Panc1 (cell line): Measurements from ENCODE around the gene GAL. TPM values are rescaled to one million over a fixed set of nuclear protein-coding genes. Genes with fewer than 3 reads are reported as not detected.

ENCODE experiments used
- ATAC-seq: fragments of 200-7000 bp; cut with Tn5 transposase; 2 replicates; pipeline ENCODE4 v1.9.1; 2020; ENCODE audit warnings: mild to moderate bottlenecking, moderate library complexity
- BruUV-seq: library from RNA; stranded (reverse); fragments of 400-500 nt; replicated peaks from 2 replicates; lab custom pipeline; 2021; lab: Mats Ljungman, UMichigan
- CTCF ChIA-PET: fragments of 300-600 bp; sonication (Branson Sonifier 250); formaldehyde crosslinking; loops from one replicate; lab custom pipeline; 2022; ENCODE audit warnings: antibody characterized with exemption; lab: Charles Lee
- POLR2A ChIA-PET: fragments of 300-600 bp; sonication (Branson Sonifier 250); formaldehyde crosslinking; loops from one replicate; lab custom pipeline; 2022; ENCODE audit warnings: antibody characterized with exemption; lab: Charles Lee
- DNase-seq: peaks from one replicate; pipeline ENCODE4 v3.0.0-alpha.2; 2010; ENCODE audit warnings: low read depth, low spot score
- H3K27ac ChIP-seq: 2 replicates; pipeline ENCODE4 v1.5.1; 2011; ENCODE audit warnings: mild to moderate bottlenecking, low read length, inconsistent platforms
- H3K27me3 ChIP-seq: fragments of 200-500 bp; sonication (Bioruptor generic); 2 replicates; pipeline ENCODE4 v1.6.0; 2014; ENCODE audit warnings: low read length, inconsistent platforms; ENCODE audit not compliant: control insufficient read depth, insufficient read depth
- H3K36me3 ChIP-seq: fragments of 200-500 bp; sonication (Bioruptor generic); 2 replicates; pipeline ENCODE4 v1.5.1; 2014; ENCODE audit warnings: inconsistent platforms, mild to moderate bottlenecking, low read length, moderate library complexity; ENCODE audit not compliant: control insufficient read depth, insufficient read depth
- H3K4me1 ChIP-seq: 2 replicates; pipeline ENCODE4 v1.5.1; 2011; ENCODE audit warnings: inconsistent platforms, mild to moderate bottlenecking, low read length, moderate library complexity; ENCODE audit not compliant: control insufficient read depth, insufficient read depth
- H3K4me3 ChIP-seq, 2 experiments: 2 replicates each; pipeline ENCODE4 v1.5.1; 2011 to 2012; ENCODE audit warnings: low read depth in 2 of 2, low read length in 2 of 2, mild to moderate bottlenecking in 2 of 2, inconsistent platforms in 1 of 2, moderate library complexity in 1 of 2
- H3K9me3 ChIP-seq: fragments of 200-500 bp; sonication (Bioruptor generic); 2 replicates; pipeline ENCODE4 v1.5.1; 2014; ENCODE audit warnings: low read depth, mild to moderate bottlenecking, inconsistent platforms, low read length, moderate library complexity; ENCODE audit not compliant: control insufficient read depth, insufficient read depth
- POLR2AphosphoS5 ChIP-seq: IDR thresholded peaks from 2 replicates; pipeline ENCODE4 v1.6.1; 2012; ENCODE audit warnings: mild to moderate bottlenecking, low read depth, low read length, moderate library complexity
- SIN3A ChIP-seq: IDR thresholded peaks from 2 replicates; pipeline ENCODE4 v1.6.1; 2012; ENCODE audit warnings: low read depth, mild to moderate bottlenecking, low read length, moderate library complexity, borderline replicate concordance; ENCODE audit not compliant: insufficient read depth
- TCF7L2 ChIP-seq: IDR thresholded peaks from 2 replicates; pipeline ENCODE4 v1.6.1; 2011; ENCODE audit warnings: mild to moderate bottlenecking, low read depth, low read length, inconsistent platforms
- in situ Hi-C: cut with HindIII; loops from 2 replicates; pipeline ENCODE4 v1.10.0; 2016; ENCODE audit warnings: low sequenced_read_pairs, low pct_unique_long_range_greater_than_20kb
- intact Hi-C: fragments of 100-400 bp; cut with micrococcal nuclease; formaldehyde crosslinking; loops from one replicate; pipeline ENCODE4 v1.10.0; 2022; ENCODE audit not compliant: unreplicated experiment
- total RNA-seq: library from RNA; stranded (reverse); gene quantifications from one replicate; pipeline ENCODE4 v1.2.1, GENCODE V29; 2021; ENCODE audit not compliant: unreplicated experiment
- TF ChIP-seq, protein P1 (sequence below), 2 experiments: IDR thresholded peaks; 2 replicates each; pipeline ENCODE4 v1.6.1; 2011 to 2012; ENCODE audit warnings: low read depth in 2 of 2, control low read depth in 1 of 2, low read length in 1 of 2, mild to moderate bottlenecking in 1 of 2, moderate library complexity in 1 of 2; ENCODE audit not compliant: insufficient read depth in 1 of 2
- TF ChIP-seq, protein P2 (sequence below): fragments of 450-650 bp; IDR thresholded peaks from 2 replicates; pipeline ENCODE4 v1.5.1; 2017; ENCODE audit warnings: mild to moderate bottlenecking

Gene GAL
- total RNA-seq, 1 experiment from 2014 or later = 16.5 TPM

DNA sequence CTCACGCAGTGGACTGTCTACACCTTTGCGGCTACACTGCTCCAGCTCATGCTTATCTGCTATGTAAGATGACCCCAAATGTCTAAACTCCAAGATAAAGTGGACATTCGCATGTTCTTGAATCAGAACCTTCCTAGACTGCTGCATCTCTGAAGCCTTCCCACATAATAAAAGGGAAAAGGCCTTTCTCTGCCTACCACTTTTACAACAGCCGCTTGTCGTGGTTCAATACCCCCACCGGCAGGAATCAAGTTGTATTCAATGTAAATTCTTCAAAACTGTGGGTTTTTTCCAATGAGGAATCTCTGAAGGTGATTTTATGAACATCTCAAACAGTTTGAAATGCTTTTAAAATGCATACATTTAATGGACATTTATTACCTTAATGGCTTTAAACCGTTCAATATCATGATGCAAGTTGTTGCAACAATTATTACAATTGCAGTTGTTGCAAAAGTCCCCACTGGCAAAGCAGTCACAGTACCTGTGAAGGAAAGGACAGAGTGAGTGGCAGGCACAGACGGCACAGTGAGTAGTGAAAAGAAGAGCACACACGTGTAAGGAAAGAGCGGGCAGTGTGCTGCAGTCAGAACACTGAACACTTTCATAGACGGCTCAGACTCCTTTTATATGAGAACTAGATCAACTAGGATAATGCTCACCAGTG, 31.2 kb downstream of the GAL start:
- Histone ChIP-seq H3K36me3 (no peaks in the 10 kb centered on the region), H3K9me3 (no peaks in the 10 kb centered on the region), H3K4me1 (no peaks in the 10 kb centered on the region), H3K27me3 (no peaks in the 10 kb centered on the region), H3K27ac (no peak overlapping the region), H3K4me3 (no peak overlapping the region)
- ATAC-seq (no peak), DNase-seq (no peak)
- intact Hi-C loops = no loop called here
- in situ Hi-C loops = no loop called here
- TF ChIP-seq TCF7L2 (no peak), POLR2AphosphoS5 (no peak), SIN3A (no peak)
- TF ChIP-seq, protein P1, sequence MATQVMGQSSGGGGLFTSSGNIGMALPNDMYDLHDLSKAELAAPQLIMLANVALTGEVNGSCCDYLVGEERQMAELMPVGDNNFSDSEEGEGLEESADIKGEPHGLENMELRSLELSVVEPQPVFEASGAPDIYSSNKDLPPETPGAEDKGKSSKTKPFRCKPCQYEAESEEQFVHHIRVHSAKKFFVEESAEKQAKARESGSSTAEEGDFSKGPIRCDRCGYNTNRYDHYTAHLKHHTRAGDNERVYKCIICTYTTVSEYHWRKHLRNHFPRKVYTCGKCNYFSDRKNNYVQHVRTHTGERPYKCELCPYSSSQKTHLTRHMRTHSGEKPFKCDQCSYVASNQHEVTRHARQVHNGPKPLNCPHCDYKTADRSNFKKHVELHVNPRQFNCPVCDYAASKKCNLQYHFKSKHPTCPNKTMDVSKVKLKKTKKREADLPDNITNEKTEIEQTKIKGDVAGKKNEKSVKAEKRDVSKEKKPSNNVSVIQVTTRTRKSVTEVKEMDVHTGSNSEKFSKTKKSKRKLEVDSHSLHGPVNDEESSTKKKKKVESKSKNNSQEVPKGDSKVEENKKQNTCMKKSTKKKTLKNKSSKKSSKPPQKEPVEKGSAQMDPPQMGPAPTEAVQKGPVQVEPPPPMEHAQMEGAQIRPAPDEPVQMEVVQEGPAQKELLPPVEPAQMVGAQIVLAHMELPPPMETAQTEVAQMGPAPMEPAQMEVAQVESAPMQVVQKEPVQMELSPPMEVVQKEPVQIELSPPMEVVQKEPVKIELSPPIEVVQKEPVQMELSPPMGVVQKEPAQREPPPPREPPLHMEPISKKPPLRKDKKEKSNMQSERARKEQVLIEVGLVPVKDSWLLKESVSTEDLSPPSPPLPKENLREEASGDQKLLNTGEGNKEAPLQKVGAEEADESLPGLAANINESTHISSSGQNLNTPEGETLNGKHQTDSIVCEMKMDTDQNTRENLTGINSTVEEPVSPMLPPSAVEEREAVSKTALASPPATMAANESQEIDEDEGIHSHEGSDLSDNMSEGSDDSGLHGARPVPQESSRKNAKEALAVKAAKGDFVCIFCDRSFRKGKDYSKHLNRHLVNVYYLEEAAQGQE (IDR thresholded peaks at IDR 0.05; ENCODE audit: insufficient read depth in 1 of 2, low read depth in 2 of 2, low read length in 1 of 2) = no peak
- TF ChIP-seq, protein P2, sequence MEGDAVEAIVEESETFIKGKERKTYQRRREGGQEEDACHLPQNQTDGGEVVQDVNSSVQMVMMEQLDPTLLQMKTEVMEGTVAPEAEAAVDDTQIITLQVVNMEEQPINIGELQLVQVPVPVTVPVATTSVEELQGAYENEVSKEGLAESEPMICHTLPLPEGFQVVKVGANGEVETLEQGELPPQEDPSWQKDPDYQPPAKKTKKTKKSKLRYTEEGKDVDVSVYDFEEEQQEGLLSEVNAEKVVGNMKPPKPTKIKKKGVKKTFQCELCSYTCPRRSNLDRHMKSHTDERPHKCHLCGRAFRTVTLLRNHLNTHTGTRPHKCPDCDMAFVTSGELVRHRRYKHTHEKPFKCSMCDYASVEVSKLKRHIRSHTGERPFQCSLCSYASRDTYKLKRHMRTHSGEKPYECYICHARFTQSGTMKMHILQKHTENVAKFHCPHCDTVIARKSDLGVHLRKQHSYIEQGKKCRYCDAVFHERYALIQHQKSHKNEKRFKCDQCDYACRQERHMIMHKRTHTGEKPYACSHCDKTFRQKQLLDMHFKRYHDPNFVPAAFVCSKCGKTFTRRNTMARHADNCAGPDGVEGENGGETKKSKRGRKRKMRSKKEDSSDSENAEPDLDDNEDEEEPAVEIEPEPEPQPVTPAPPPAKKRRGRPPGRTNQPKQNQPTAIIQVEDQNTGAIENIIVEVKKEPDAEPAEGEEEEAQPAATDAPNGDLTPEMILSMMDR = no peak
- CTCF ChIA-PET = no interaction called here
- POLR2A ChIA-PET = no interaction called here
- BruUV-seq = no TSS peak

DNA sequence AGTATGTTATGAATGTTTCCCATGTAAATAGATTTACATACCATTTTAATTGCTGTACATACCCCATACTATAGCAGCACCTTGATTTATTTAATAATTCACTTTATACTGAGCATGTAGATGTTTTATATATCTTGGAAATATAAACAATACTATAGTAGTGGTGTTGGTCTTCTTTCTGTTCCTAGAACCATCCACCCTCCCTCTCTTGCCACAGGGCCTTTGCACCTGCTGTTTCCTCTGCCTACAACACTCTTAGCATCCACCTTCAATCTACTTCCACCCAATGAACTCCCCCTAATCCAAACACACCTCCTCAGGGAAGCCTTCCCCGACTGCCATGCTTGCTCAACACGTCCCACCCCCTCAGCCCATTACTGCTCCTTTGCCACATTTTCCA, 36.7 kb downstream of the GAL start:
- Histone ChIP-seq H3K36me3 (no peaks in the 10 kb centered on the region), H3K27me3 (no peaks in the 10 kb centered on the region), H3K27ac (no peak overlapping the region), H3K4me1 (no peaks in the 10 kb centered on the region), H3K9me3 (no peaks in the 10 kb centered on the region), H3K4me3 (no peak overlapping the region)
- in situ Hi-C loops (no loop called here), intact Hi-C loops (no loop called here)
- DNase-seq (no peak), ATAC-seq (no peak)
- CTCF ChIA-PET = no interaction called here
- TF ChIP-seq, protein P2 = no peak
- TF ChIP-seq TCF7L2 = no peak
- no peak for TF ChIP-seq SIN3A
- no peak for TF ChIP-seq POLR2AphosphoS5
- TF ChIP-seq, protein P1 (IDR thresholded peaks at IDR 0.05; ENCODE audit: insufficient read depth in 1 of 2, low read depth in 2 of 2, low read length in 1 of 2) = no peak
- BruUV-seq = no TSS peak
- POLR2A ChIA-PET = no interaction called here
